K562 (cell line): Measurements from ENCODE around the gene COL25A1. TPM values are rescaled to one million over a fixed set of nuclear protein-coding genes. Genes with fewer than 3 reads are reported as not detected.

Experiments used
- ATAC-seq: fragments of 200-7000 bp; cut with Tn5 transposase; 3 replicates; pipeline ENCODE4 v1.9.1; 2020; ENCODE audit warnings: moderate library complexity
- BruUV-seq: library from RNA; stranded (reverse); fragments of 400-500 nt; replicated peaks from 2 replicates; lab custom pipeline; 2021; lab: Mats Ljungman, UMichigan
- CTCF ChIA-PET: fragments of 300-600 bp; formaldehyde crosslinking; extraction: SDS; loops from one replicate; lab custom pipeline; 2021; ENCODE audit warnings: low intra/inter-chr PET ratio; lab: Yijun Ruan, JAX
- POLR2A ChIA-PET: fragments of 300-600, 350-650 bp; sonication (Branson Sonifier 250); formaldehyde crosslinking; extraction: SDS; loops from one replicate; lab custom pipeline; 2021; ENCODE audit warnings: antibody characterized with exemption, inconsistent platforms; lab: Yijun Ruan, JAX
- DNase-seq, 4 experiments: peaks; one replicate each; pipeline versions ENCODE4 v3.0.0 to v3.0.0-alpha.2; 2011 to 2018; ENCODE audit warnings: low spot score in 3 of 4, mixed read lengths in 3 of 4; ENCODE audit errors: extremely low read depth in 1 of 4
- FAIRE-seq: peaks from 2 replicates; lab custom pipeline; 2011; peaks lifted over from hg19 to GRCh38; lab: Jason Lieb, UNC
- H2AFZ ChIP-seq: 2 replicates; pipeline ENCODE4 v1.6.0; 2011; ENCODE audit warnings: low read depth, low read length, control low read depth, inconsistent platforms
- H3K27ac ChIP-seq: fragments of 200-600 bp; 3 replicates; pipeline ENCODE4 v1.8.0; 2011; ENCODE audit warnings: low read depth, mild to moderate bottlenecking, control low read depth, inconsistent platforms, low read length, moderate library complexity, mixed read lengths; ENCODE audit errors: extremely low read depth
- H3K27me3 ChIP-seq, 2 experiments: fragments of 300-600 bp in 1 of 2; 2 replicates in 1 of 2; 3 replicates in 1 of 2; pipeline versions ENCODE4 v1.6.0 to v1.8.0; 2011; ENCODE audit warnings: inconsistent platforms in 2 of 2, low read length in 2 of 2, mild to moderate bottlenecking in 1 of 2, mixed read lengths in 1 of 2, moderate library complexity in 1 of 2; ENCODE audit not compliant: control insufficient read depth in 2 of 2, insufficient read depth in 2 of 2
- H3K36me3 ChIP-seq: fragments of 300-600 bp; 3 replicates; pipeline ENCODE4 v1.8.0; 2011; ENCODE audit warnings: mild to moderate bottlenecking, low read length, inconsistent platforms; ENCODE audit not compliant: control insufficient read depth, insufficient read depth
- H3K4me1 ChIP-seq, 2 experiments: fragments of 200-600 bp in 1 of 2; replicated peaks in 1 of 2; 2 replicates in 1 of 2; 3 replicates in 1 of 2; pipeline versions ENCODE4 v1.5.1 to v1.8.0; 2011; ENCODE audit warnings: inconsistent platforms in 2 of 2, low read length in 2 of 2, mild to moderate bottlenecking in 1 of 2, mixed read lengths in 1 of 2, moderate library complexity in 1 of 2; ENCODE audit not compliant: control insufficient read depth in 2 of 2, insufficient read depth in 2 of 2
- H3K4me2 ChIP-seq: 2 replicates; pipeline ENCODE4 v1.6.1; 2011; ENCODE audit warnings: low read length, control low read depth, inconsistent platforms, mixed read lengths; ENCODE audit not compliant: insufficient read depth
- H3K4me3 ChIP-seq: fragments of 200-600 bp; sonication (generic), shearing (Covaris generic); 2 replicates; pipeline ENCODE4 v1.5.1; 2016; ENCODE audit warnings: control low read depth, inconsistent platforms
- H3K79me2 ChIP-seq: fragments of 200-600 bp; 3 replicates; pipeline ENCODE4 v1.8.0; 2011; ENCODE audit warnings: low read length, inconsistent platforms; ENCODE audit not compliant: control insufficient read depth, insufficient read depth
- H3K9ac ChIP-seq, 2 experiments: 2 replicates each; pipeline versions ENCODE4 v1.6.0 to v1.6.1; 2011; ENCODE audit warnings: low read depth in 2 of 2, low read length in 2 of 2, control low read depth in 1 of 2, inconsistent platforms in 1 of 2, mild to moderate bottlenecking in 1 of 2, mixed read lengths in 1 of 2; ENCODE audit not compliant: insufficient read depth in 1 of 2
- H3K9me1 ChIP-seq: one replicate; pipeline ENCODE4 v1.6.0; 2011; ENCODE audit warnings: inconsistent platforms, mild to moderate bottlenecking, low read length, moderate library complexity; ENCODE audit not compliant: control insufficient read depth, insufficient read depth
- H3K9me3 ChIP-seq: replicated peaks from 2 replicates; pipeline ENCODE4 v1.5.1; 2011; ENCODE audit warnings: low read depth, low read length, inconsistent platforms; ENCODE audit not compliant: control insufficient read depth, insufficient read depth
- H4K20me1 ChIP-seq: replicated peaks from 2 replicates; pipeline ENCODE4 v1.6.1; 2011; ENCODE audit warnings: low read length, inconsistent platforms, mixed read lengths; ENCODE audit not compliant: control insufficient read depth, insufficient read depth
- CBFA2T2 ChIP-seq: fragments of 450-650 bp; conservative IDR thresholded peaks from 2 replicates; pipeline ENCODE4 v1.6.1; 2017; ENCODE audit warnings: mild to moderate bottlenecking
- GTF2A2 ChIP-seq: IDR thresholded peaks from 2 replicates; pipeline ENCODE4 v1.6.1; 2016; ENCODE audit warnings: mild to moderate bottlenecking, missing genetic modification characterization, missing compliant biosample characterization
- MTA3 ChIP-seq: fragments of 450-650 bp; formaldehyde crosslinking; IDR thresholded peaks from 2 replicates; pipeline ENCODE4 v1.6.1; 2017; ENCODE audit warnings: mild to moderate bottlenecking, borderline replicate concordance
- NONO ChIP-seq, 2 experiments: fragments of 200-400 bp in 1 of 2; fragments of 450-650 bp in 1 of 2; formaldehyde crosslinking in 1 of 2; IDR thresholded peaks; 2 replicates each; pipeline ENCODE4 v1.6.1; 2017; ENCODE audit warnings: low read depth in 2 of 2, mild to moderate bottlenecking in 2 of 2, moderate library complexity in 2 of 2, low read length in 1 of 2
- POLR2A ChIP-seq: fragments of 450-650 bp; conservative IDR thresholded peaks from 2 replicates; pipeline ENCODE4 v1.6.1; 2016
- SMARCA4 ChIP-seq: fragments of 450-650 bp; IDR thresholded peaks from 2 replicates; pipeline ENCODE4 v1.6.1; 2016
- SMARCA5 ChIP-seq: fragments of 450-650 bp; IDR thresholded peaks from 2 replicates; pipeline ENCODE4 v1.6.1; 2016
- SREBF1 ChIP-seq: fragments of 150-350 bp; IDR thresholded peaks from 2 replicates; pipeline ENCODE4 v1.6.1; 2014; ENCODE audit warnings: antibody characterized with exemption, low read depth, low read length, borderline replicate concordance
- ZNF224 ChIP-seq: sonication (generic); formaldehyde crosslinking; IDR thresholded peaks from 2 replicates; pipeline ENCODE4 v1.8.0; 2022; ENCODE audit warnings: mild to moderate bottlenecking, missing genetic modification reagents
- ZNF76 ChIP-seq: fragments of 250-450 bp; sonication (Bioruptor Pico); IDR thresholded peaks from 2 replicates; pipeline ENCODE4 v1.4.0; 2020; ENCODE audit warnings: mild to moderate bottlenecking, moderate library complexity, borderline replicate concordance
- WGBS: fragments of 100-300 bp; shearing (Covaris generic); methylation state at CpG from one replicate; pipeline ENCODE4 v1.1.6; 2016; ENCODE audit warnings: low coverage, mixed read lengths; ENCODE audit not compliant: insufficient coverage; ENCODE audit errors: missing lambda C conversion rate; 5-methylcytosine and 5-hydroxymethylcytosine counted together
- in situ Hi-C: fragments of 300-500 bp; cut with MboI; formaldehyde crosslinking; loops from 4 replicates; pipeline ENCODE4 v1.15.0; 2018; ENCODE audit warnings: inconsistent platforms, mixed read lengths
- intact Hi-C: fragments of 100-400 bp; cut with micrococcal nuclease; formaldehyde crosslinking; loops from 2 replicates; pipeline ENCODE4 v1.14.2; 2022
- polyA plus RNA-seq, 8 experiments: library from polyadenylated mRNA; depleted of rRNA in 4 of 8; stranded (reverse) in 5 of 8; unstranded in 3 of 8; fragments of >200 nt; fragmentation: Nextera tagmentation in 2 of 8; fragmentation: Illumina TruSeq in 1 of 8; extraction: Ambion mirVana in 2 of 8; extraction: Trizol in 1 of 8; gene quantifications; 2 replicates each; pipeline versions ENCODE4 v1.2.1 to v1.2.3, GENCODE V29; 2011 to 2014; ENCODE audit warnings: inconsistent platforms in 1 of 8, missing spikeins in 1 of 8
- total RNA-seq, 7 experiments: library from RNA; depleted of rRNA in 6 of 7; stranded (reverse); fragments of >200 nt in 6 of 7; fragmentation: Illumina TruSeq in 2 of 7; extraction: Trizol in 2 of 7; gene quantifications; 2 replicates each; pipeline versions ENCODE4 v1.2.1 to v1.2.3, GENCODE V29; 2011 to 2021; ENCODE audit warnings: low replicate concordance in 1 of 7
- TF ChIP-seq, protein P1 (sequence below): fragments of 150-350 bp; IDR thresholded peaks from 2 replicates; pipeline ENCODE4 v1.6.1; 2014; ENCODE audit warnings: low read depth, mild to moderate bottlenecking, low read length, borderline replicate concordance
- TF ChIP-seq, protein P2 (sequence below): fragments of 450-650 bp; IDR thresholded peaks from 2 replicates; pipeline ENCODE4 v1.7.0; 2016; ENCODE audit warnings: borderline replicate concordance

Gene COL25A1
- total and polyA plus RNA-seq, 9 of the 15 experiments (the other 6 are each of a cell fraction or from before 2014, with no cell fraction given), result 0.03 to 0.62 (median 0.27) TPM

DNA sequence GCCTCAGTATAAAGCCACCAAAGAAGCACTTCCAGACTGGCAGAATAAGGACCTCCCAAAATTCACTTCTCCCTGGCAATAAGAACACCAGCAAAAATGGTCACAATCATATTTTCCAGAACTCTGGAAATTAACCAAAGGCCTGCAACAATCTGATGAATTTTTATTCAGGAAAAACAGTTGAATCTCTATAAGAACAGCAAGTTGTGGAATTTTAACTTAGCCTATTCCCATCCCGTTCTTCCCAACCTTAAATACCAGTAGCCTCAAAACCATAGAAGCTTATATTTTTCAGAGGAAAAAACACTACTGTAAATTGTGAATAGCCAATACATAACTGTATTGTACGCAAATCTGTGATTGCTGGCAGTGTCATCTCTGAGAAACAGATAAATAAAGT, 67.9 kb downstream of the COL25A1 start:
- Histone ChIP-seq H3K27me3 (no peaks in the 10 kb centered on the region), H3K27ac (no peak overlapping the region), H2AFZ (peak overlapping the region; percentile 66)
- TF ChIP-seq POLR2A (no peak), ZNF76 (CRISPR knock-in tag) (no peak), SREBF1 (no peak), ZNF224 (CRISPR knock-in tag) (no peak), SMARCA4 (no peak)
- TF ChIP-seq, all 486 proteins: peak for 0
- Histone ChIP-seq H4K20me1 (no peaks in the 10 kb centered on the region), H3K79me2 (no peaks in the 10 kb centered on the region), H3K36me3 (no peaks in the 10 kb centered on the region), H3K4me2 (no peak overlapping the region), H3K4me1 (no peaks in the 10 kb centered on the region), H3K9ac (no peak overlapping the region), H3K9me1 (no peaks in the 10 kb centered on the region), H3K4me3 (no peak overlapping the region), H3K9me3 (no peaks in the 10 kb centered on the region; the same call in 1 of the 2 replicates)
- no peak for ATAC-seq
- ChIA-PET POLR2A (interaction anchor here (1.6 kb wide), 1 partner anchor 35 kb away, joined by 5 read pairs; no protein-coding TSS in a partner anchor), CTCF (no interaction called here)
- intact Hi-C loops (no loop called here), in situ Hi-C loops (no loop called here)
- WGBS, result 54% methylated on average over 2 of the region's 2 CpGs
- no TSS peak for BruUV-seq
- no peak for FAIRE-seq
- DNase-seq, result no peak

DNA sequence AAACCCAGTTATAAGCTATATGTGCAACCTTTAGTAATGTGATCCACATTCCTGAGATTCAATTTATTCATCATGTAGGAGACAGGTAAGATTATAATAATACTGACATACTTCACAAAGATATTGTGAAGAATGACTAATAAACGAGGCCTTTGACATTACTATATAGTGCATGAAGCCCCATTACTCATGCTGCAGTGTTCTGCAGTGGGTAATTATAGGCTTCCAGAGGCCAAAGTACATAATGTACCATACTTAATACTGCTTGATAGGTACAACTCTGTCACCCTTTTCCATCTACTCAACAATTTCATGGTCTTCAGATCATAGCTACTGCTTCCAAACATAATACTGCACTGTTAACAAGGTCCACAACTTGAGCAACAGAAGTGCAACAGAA, 68.9 kb downstream of the COL25A1 start:
- ChIA-PET CTCF (no interaction called here), POLR2A (interaction anchor here (0.6 kb wide), 1 partner anchor 45 kb away, joined by 3 read pairs; no protein-coding TSS in a partner anchor)
- DNase-seq (no peak), FAIRE-seq (no peak), ATAC-seq (no peak)
- H3K9ac ChIP-seq, result no peak overlapping the region
- H4K20me1 ChIP-seq, result no peaks in the 10 kb centered on the region
- no peaks in the 10 kb centered on the region; the same call in 1 of the 2 replicates for H3K9me3 ChIP-seq
- H3K79me2 ChIP-seq, result no peaks in the 10 kb centered on the region
- no peaks in the 10 kb centered on the region for H3K36me3 ChIP-seq
- WGBS, result 40% methylated on average over 1 of the region's 1 CpG
- H2AFZ ChIP-seq, result peak overlapping the region; percentile 42; the same call in 1 of the 2 replicates
- no peaks in the 10 kb centered on the region for H3K27me3 ChIP-seq
- no peak overlapping the region for H3K4me2 ChIP-seq
- in situ Hi-C loops, result no loop called here
- no peak overlapping the region for H3K27ac ChIP-seq
- no TSS peak for BruUV-seq
- no peaks in the 10 kb centered on the region for H3K4me1 ChIP-seq
- H3K9me1 ChIP-seq, result no peaks in the 10 kb centered on the region
- no peak overlapping the region for H3K4me3 ChIP-seq
- intact Hi-C loops, result no loop called here
- TF ChIP-seq MTA3, result no peak
- TF ChIP-seq, protein P1, sequence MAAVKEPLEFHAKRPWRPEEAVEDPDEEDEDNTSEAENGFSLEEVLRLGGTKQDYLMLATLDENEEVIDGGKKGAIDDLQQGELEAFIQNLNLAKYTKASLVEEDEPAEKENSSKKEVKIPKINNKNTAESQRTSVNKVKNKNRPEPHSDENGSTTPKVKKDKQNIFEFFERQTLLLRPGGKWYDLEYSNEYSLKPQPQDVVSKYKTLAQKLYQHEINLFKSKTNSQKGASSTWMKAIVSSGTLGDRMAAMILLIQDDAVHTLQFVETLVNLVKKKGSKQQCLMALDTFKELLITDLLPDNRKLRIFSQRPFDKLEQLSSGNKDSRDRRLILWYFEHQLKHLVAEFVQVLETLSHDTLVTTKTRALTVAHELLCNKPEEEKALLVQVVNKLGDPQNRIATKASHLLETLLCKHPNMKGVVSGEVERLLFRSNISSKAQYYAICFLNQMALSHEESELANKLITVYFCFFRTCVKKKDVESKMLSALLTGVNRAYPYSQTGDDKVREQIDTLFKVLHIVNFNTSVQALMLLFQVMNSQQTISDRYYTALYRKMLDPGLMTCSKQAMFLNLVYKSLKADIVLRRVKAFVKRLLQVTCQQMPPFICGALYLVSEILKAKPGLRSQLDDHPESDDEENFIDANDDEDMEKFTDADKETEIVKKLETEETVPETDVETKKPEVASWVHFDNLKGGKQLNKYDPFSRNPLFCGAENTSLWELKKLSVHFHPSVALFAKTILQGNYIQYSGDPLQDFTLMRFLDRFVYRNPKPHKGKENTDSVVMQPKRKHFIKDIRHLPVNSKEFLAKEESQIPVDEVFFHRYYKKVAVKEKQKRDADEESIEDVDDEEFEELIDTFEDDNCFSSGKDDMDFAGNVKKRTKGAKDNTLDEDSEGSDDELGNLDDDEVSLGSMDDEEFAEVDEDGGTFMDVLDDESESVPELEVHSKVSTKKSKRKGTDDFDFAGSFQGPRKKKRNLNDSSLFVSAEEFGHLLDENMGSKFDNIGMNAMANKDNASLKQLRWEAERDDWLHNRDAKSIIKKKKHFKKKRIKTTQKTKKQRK, result no peak
- TF ChIP-seq SREBF1, result no peak
- TF ChIP-seq NONO (IDR thresholded peaks at IDR 0.05; ENCODE audit: low read depth in 2 of 2, low read length in 1 of 2), result no peak
- TF ChIP-seq CBFA2T2, result no peak
- TF ChIP-seq, protein P2, sequence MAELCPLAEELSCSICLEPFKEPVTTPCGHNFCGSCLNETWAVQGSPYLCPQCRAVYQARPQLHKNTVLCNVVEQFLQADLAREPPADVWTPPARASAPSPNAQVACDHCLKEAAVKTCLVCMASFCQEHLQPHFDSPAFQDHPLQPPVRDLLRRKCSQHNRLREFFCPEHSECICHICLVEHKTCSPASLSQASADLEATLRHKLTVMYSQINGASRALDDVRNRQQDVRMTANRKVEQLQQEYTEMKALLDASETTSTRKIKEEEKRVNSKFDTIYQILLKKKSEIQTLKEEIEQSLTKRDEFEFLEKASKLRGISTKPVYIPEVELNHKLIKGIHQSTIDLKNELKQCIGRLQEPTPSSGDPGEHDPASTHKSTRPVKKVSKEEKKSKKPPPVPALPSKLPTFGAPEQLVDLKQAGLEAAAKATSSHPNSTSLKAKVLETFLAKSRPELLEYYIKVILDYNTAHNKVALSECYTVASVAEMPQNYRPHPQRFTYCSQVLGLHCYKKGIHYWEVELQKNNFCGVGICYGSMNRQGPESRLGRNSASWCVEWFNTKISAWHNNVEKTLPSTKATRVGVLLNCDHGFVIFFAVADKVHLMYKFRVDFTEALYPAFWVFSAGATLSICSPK, result no peak
- TF ChIP-seq SMARCA5, result no peak
- no peak for TF ChIP-seq GTF2A2 (tag)
